ENCODE data around the gene SHMT1.
"Not testable (repeated sequence)": the region's sequence is repeated elsewhere in the genome, so short reads cannot be mapped to it uniquely, and the experiment has no call there.

SHMT1 gene

DNA sequence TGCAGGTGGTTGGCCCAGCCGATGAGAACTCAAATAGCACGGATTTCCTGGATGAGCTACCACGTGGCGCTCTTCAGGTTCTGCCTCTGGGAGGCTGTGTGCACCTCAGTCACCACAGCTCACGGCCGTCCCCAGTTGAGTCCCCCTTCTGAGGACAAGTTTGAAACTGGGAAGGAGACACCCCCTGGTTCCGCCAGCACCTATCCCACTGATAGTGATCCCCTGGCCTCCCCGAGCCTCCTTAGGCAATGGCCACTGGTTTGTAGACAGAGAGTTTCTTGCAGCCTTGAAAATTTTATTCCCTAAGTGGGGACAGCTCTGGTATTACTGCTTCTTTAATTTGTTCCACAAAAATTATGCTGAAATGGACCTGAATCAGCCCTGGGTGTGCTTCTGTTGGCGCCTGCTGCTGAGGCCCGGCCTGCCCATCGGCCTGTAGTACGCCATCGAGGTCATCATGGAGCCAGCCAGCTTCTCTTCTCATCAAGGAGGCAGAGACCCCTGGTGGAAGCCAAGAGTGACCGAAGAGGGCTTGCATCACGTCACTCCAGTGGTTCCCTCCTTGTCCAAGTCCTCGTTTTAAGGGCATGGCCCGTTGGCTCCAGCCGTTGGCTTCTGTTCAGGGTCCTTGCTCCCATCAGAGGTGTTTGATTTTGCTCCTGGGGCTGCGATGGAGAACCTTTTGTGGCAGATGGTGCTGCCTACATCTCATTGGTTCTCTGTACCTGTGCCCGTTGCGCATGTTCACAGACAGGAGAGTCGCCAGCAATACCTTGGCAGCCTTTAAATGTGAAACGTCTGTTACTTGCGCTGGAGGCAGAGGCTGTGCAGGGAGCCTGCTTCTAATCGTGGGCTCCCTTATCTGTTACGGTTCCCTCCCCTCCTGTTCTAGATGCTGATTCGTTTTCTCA lies 39.0 kb downstream of the SHMT1 start:
- no peak for DNase-seq

DNA sequence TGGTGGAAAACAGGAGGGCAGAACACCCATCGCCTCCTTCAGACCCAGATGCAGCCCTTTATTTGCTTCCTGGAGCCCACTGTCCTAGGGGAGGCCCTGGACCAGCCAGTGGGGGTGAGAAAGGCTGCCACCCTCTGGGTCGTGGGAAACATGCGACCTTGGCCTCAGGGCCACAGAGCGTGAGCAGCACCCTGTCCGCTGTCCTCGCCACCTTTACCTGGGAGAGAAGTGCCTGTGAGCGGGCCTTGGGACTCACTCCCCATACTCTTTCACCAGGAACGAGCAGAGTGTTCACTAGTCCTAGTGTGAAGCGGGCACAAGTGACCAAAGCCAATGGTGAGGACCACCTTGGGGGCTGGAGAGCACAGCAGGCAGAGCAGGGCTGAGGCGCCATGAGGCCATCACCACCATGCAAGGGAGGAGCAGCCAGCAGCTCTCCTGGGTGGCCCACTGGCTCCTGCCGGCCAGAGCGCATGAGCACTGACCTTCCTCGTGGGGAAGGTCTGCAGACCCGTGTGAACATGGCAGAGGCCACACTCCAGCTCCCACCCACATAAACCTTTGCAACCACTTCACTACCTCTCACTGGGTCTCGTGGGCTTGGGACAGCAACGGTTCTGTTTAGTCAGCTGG lies 39.7 kb downstream of the SHMT1 start:
- DNase-seq, result no peak

DNA sequence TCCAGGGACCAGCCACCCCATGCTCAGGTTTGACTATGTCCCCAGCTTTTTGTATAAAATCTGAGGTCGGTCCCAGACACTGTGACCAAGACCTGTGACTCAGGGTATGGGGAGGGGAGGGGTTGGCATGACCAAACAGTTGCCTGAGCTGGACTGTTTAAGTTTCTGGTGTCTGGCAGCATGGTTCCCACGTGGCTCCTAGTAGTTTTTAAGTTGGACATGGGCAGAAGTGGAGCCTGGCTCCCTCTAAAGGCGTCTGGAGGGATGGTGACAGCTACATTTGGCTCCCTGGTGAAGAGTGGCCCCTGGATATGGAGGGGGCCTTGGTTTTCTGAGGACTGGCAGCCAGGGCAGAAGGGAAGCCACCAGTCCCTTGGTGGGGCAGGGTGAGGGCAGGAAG lies 40.3 kb downstream of the SHMT1 start:
- no peak for DNase-seq

DNA sequence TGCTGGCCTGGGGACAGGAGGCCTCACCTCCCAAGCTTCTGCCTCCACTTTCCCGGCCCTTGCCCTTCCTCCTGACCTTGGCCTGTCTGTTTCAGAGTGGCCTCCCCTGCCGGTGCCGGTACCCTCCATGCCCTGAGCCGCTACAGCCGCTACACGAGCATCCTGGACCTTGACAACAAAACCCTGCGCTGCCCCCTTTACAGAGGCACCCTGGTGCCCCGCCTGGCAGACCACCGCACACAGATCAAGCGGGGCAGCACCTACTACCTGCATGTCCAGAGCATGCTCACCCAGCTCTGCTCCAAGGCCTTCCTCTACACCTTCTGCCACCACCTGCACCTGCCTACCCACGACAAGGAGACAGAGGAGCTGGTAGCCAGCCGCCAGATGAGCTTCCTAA lies 40.8 kb downstream of the SHMT1 start:
- no peak for DNase-seq

DNA sequence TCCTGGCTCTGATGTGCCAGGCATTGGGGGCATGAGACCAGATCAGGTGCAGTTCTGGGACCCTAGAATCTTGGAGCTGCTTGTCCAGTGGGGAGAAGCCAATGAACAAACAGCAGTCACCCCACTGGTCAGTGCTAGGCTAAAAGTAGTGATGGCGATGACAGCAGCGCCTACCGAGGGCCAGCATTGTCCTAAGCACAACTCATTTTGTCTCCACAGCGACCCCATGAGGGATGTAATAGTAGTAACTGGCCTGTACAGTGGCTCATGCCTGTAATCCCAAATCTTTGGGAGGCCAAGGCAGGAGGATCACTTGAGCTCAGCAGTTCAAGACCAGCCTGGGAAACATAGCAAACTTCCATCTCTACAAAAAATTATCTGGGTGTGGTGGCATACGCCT lies 42.0 kb downstream of the SHMT1 start:
- no peak for DNase-seq

DNA sequence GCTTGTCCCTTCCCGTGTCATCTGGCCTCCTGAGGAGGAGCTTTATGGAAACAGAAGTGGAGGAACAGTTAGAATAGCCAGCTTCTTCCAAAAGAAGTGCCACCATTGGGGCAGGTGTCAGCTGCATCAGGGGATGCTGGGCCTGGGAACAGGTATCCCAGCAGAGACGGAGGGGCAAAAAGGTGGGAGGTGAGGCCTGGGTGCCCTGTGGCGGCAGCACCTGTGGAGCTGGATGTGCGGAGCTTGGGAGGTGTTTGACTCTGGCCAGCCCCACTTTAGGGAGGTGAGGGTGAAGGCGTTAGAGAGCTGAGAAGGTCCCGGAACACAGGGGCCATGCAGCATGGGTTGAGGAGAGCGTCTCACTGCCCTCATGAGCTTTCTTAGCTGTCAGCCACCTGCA lies 43.0 kb downstream of the SHMT1 start:
- DNase-seq, result no peak

DNA sequence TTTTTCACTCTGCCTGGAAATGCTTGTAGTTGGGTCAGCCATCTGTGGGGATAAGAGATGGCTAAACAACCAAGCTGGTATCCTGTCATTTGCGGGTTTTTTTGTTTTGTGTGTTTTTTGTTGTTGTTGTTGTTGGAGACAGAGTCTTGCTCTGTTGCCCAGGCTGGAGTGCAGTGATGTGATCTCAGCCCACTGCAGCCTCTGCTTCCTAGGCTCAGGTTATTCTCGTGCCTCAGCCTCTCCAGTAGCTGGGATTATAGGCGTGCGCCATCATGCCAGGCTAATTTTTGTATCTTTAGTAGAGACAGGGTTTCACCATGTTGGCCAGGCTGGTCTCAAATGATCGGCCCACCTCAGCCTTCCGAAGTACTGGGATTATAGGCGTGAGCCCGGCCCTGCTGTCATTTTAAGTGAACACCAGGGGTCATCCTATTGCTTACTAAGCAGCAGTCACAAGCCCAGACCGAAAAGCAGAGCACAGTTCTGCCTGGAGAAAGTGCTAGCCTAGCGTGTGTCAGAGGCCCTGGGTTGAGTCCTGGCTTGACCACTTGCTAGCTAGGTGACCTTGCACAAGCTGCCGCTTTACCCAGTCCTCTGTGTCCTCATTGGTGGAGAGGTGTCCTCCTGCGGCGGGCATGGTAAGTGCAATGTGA lies 43.6 kb downstream of the SHMT1 start:
- no peak for DNase-seq

DNA sequence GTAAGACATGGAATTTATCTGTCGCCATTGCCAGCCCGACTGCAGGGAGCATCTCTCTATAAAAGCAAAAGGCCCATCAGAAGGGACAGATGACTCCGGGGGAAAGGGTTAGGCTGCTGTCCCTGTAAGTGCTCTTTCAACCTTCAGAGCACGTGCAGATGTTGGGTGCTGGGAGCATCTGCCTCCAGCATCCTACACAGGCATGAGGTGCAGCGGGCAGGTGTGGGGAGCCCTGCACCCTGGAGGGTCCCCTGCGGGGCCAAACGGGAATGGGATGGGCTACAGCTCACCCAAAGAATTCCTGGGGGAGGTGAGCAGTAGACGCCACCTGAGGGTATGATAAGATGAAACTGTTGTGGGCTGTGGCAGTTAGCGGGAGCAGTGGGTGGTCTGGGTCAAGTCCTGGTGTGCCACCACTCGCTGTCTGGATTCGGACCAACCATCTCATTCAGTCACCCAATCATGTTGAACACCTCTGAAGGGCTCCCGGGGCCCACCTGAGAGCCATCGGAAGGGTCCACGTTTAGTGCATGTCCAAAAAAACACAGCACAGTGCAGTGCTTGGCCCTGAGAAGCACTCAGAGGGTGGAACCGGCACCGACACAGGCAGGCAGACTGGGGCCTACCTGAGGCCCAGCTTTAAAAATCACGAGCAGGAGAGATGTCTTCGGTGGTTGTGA lies 44.4 kb downstream of the SHMT1 start:
- DNase-seq, result no peak

DNA sequence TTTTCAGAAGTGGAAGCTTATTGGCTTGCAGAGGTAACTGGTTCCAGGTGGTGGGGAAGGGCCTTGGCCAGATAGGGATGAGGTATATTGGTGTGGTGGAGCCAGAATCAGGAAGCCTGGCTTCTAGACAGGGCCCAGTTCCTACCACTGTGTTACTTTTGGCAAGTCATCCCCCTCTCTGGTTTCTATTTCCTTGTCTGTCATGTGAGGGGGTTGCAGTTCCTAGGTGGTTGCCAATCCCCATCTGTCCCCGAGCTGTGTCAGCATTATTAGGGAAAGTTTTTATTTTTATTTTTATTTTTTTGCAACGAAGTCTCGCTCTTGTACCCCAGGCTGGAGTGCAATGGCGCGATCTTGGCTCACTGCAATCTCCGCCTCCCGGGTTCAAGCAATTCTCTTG lies 45.2 kb downstream of the SHMT1 start:
- no peak for DNase-seq

DNA sequence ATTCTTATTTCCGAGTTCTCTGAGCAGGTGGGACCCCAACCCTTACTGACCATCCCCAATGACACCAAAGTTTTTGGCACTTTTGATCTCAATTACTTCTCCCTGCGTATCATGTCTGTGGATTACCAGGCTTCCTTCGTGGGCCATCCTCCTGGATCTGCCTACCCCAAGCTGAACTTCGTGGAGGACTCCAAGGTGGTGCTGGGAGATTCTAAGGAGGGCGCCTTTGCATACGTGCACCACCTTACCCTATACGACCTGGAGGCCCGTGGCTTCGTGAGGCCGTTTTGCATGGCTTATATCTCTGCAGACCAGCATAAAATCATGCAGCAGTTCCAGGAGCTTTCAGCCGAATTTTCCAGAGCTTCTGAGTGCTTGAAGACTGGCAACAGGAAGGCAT lies 47.4 kb downstream of the SHMT1 start:
- no peak for DNase-seq

DNA sequence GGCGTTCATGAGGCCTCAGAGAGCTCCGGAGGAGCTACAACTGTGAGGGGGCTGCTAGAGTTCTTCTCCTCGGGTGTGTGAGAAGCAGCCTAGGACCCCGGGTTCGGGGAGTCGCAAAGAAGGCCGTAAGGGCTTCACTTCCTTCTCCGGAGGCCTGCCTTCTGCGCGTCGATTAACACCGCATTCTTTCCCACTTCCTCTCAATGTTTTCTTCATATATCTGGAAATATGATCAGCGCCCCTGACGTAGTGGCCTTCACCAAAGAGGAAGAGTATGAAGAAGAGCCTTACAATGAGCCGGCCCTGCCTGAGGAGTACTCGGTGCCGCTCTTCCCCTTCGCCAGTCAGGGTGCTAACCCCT lies 47.8 kb downstream of the SHMT1 start:
- no peak for DNase-seq

DNA sequence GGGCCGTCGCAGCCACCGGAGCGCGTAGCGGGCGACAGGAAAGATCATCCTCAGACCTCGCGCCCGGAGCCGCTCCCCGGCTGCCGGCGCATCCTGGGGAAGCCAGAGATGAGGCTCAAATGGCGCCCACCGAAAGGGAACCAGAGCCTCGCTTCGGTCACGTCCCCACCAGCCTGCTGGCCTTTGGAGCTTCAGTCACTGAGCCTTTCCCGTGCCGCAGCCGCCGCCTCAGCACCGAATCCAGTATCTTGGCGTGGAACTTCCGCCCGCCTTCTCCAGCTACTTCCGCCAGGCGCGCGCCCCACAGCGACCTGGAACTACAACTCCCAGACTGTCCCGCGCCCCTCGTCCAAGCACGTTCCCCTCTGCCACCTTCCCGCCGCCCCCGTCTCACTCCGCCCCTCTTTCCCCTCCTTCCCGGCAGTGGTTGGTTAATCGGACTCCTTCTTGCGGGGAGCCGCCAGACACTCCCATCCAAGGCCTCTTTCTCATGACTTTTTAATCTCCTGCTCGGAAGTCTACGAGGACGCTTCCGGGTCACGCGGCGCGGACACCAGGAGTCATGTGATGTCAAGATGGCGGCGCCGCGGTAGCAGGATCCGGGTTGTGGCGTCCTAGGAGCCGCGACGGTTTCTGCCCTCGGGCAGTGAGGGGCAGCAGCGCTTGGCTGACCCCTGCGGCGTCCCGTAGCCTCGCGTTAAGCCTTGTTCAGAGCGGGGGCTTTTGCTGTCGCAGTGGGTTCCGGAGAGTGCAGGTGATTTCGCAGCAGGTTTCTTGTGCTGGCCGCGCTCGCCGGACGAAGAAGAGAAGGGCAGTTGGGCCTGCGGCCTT lies 48.4 kb downstream of the SHMT1 start, which contains the start of the genes SMCR8 and TOP3A:
TSS of gene SMCR8 (plus strand) at position 563 of the 831 bp plus-strand sequence. CDS start 497 bp downstream, outside the sequence.
TSS of gene TOP3A (minus strand) at position 264 of the 831 bp plus-strand sequence. CDS start at position 48, 216 bp downstream.
- DNase-seq, result peak; percentile 95

DNA sequence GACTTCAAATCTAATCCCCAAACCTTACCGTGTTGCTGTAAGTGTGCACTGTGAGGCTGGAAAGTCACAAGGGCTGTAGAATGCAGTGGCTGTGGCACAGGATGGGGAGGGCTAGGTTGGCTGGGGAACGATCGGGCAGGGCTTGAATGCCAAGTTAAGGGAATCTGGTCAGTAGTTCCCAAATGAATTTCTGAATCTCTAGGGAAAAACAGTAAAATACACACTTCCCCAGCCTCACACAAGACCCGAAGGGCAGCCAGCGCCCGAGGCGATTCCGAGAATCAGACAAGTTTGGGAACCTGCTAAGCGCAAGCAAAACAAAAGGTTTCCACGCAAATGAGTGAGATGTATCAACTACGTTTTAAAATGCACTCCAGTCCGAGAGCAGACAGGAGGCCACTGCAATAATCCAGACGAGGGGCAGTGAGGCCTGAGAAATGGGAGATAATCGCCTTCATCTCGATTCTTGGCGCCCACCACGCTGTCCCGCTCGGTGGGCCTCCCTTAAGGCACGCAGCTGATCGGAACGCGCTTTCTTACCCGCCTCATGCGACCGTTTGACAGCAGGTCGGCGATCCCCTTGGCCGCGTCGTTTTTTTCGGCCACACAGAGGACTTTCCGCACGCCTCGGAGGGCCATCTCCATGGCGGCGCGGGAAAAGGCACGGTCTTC lies 49.2 kb downstream of the SHMT1 start:
- no peak for DNase-seq

DNA sequence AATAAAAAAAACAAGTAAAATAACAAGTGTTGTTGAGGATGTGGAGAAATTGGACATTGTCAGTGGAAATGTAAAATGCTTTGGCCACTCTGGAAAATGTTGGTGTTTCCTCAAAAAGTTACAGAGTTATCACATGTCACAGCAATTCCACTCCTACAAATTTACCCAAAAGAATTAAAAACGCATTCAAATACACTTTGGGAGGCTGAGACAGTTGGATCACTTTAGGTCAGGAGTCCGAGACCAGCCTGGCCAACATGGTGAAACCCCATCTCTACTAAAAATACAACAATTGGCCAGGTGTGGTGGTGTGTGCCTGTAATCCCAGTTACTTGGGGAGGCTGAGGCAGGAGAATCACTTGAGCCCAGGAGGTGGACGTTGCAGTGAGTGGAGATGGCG lies 54.1 kb downstream of the SHMT1 start:
- no peak for DNase-seq

DNA sequence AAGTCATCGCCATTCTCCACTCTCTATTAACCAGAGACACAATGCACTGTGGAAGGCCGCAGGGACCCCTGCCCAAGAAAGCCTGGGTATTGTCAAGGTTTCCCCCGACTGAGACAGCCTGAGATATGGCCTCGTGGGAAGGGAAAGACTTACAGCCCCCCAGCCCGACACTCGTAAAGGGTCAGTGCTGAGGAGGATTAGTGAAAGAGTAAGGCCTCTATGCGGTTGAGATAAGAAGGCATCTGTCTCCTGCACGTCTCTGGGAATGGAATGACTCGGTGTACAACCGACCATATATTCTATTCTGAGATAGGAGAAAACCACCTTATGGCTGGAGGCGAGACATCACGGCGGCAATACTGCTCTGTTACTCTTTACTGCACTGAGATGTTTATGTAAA lies 60.1 kb downstream of the SHMT1 start:
- DNase-seq, result not testable (repeated sequence)

DNA sequence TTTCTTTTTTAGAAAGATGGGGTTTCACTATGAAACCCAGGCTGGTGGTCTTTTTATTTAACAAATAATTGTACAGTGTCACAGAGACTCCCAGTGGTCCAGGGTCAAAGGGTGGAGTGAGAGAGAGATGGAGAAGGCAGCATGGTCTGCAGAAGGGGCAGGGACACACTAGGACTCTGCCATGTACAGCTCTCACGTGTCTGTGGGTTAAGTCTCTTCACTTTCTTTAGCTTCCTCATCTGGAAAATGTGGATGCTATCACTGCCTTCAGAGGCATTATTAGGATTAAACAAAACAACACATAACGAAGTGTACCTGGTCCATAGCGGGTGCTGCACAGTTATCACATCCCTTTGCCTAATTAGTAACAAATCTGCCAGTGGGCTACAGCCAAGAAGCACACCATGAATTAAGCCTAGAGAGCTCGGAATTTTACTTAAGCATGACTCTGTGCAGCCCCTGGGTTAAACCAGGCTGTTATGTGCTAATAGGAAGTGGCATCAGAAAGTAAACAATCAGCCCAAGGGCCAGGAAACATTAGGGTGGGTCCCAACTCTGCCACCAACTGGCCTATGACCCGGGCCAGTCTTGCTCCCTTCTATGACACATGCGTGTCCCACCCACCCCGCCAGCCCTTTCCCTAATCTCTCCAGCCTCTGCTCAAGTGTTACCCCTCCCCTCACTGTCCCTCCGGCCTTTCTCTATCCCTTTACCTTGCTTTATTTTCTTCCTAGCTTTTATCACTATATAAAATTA lies 62.4 kb downstream of the SHMT1 start:
- DNase-seq, result no peak

DNA sequence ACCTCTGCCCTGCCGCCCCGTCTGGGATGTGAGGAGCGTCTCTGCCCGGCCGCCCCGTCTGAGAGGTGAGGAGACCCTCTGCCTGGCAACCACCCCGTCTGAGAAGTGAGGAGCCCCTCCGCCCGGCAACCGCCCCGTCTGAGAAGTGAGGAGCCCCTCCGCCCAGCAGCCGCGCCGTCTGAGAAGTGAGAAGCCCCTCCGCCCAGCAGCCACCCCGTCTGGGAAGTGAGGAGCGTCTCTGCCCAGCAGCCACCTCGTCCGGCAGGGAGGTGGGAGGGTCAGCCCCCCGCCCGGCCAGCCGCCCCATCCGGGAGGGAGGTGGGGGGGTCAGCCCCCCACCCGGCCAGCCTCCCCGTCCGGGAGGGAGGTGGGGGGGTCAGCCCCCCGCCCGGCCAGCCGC lies 65.3 kb downstream of the SHMT1 start:
- DNase-seq, result not testable (repeated sequence)

DNA sequence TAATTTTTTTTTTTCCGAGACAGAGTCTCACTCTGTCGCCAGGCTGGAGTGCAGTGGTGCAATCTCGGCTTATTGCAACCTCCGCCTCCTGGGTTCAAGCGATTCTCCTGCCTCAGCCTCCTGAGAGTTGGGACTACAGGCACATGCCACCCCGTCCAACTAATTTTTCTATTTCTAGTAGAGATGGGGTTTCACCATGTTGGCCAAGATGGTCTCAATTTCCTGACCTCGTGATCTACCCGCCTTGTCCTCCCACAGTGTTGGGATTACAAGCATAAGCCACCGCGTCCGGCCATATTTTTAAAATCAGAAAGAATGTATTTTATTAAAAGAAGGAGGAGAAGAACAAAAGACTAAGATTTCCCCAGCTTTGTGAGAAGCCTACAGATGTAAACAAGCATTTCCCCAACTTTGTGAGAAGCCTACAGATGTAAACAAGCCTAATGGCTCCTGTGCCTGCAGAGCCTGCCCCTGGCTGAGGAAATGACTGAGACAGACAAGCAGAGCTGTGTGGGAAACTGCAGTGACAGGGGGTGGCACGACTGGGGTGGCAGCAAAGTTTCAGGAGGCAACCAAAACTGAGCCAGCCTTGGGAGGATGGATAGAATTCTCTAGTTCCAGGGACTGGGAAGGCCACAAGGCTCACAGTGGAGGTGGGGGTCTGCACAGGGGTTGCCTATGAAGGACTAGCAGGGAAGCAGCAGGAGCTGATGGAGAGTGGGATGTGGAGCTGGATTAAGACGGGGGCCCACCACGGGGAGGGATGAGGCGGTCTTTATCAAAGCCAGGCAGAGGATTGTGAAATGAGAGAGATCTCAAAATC lies 71.4 kb downstream of the SHMT1 start:
- no peak for DNase-seq

DNA sequence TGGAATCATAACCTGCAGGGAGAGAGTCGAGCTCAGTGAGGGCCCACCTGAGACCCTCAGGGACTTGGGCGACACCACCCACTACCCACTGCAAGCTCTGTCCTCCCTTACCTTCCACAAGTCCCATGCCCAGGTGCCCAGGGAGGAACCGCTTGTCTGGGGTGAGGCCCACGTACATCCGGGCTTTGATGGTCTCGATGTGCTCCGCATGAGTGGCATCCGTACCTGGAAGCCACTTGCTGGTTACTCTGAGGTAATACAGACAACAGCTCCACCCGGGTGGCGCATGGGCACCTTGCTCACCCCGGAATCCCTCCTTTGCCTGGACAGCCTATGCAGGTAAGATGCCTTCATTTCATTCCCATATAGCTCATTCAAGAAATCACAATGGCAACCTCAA lies 78.1 kb downstream of the SHMT1 start:
- no peak for DNase-seq

DNA sequence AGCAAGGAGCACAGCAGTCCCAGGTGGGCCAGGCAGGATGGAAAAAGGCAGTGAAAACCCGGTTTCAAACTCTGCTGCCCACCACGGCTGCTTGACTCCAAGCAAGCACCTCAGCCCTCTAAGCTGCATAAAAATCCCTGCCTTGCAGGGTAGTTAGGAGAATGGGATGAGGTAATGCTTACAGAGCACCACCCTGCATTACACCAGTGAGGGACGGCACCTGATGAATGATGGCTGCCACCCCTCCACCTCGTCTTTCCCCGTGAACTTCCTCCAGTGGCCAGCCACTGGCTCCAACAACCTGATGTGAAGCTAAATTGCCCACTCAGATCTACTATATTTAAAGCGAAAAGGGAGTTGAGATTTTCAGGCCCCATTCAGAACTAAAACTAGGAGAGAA lies 81.6 kb downstream of the SHMT1 start:
- no peak for DNase-seq

All from activated CD4-positive, alpha-beta T cell treated with anti-CD3 and anti-CD28 coated beads for 1 hour (primary cell).